ENCODE data around the gene NHLH1.

DNA sequence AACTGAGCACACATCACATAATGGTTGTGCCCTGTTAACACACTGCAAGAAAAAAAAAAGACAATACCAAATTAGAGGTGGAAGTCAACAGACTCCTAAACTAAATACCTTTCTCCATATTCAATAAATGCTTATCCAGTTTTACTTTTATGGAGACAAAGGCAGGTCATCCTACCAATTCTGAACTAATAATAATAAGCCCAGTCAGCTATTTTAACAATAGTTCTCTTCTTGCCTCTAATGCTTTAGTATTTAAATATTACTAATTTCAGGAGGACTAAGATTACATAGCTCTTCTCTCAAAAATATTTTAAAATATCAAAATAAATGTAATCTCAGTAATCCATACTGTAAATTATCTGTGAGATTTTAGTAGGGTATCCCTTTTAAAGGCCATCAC, 34.4 kb upstream of the NHLH1 start:
- TF ChIP-seq, protein P1, sequence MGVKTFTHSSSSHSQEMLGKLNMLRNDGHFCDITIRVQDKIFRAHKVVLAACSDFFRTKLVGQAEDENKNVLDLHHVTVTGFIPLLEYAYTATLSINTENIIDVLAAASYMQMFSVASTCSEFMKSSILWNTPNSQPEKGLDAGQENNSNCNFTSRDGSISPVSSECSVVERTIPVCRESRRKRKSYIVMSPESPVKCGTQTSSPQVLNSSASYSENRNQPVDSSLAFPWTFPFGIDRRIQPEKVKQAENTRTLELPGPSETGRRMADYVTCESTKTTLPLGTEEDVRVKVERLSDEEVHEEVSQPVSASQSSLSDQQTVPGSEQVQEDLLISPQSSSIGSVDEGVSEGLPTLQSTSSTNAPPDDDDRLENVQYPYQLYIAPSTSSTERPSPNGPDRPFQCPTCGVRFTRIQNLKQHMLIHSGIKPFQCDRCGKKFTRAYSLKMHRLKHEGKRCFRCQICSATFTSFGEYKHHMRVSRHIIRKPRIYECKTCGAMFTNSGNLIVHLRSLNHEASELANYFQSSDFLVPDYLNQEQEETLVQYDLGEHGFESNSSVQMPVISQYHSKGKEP (CRISPR knock-in tag; IDR thresholded peaks at IDR 0.05), result no peak
- TF ChIP-seq, protein P2, sequence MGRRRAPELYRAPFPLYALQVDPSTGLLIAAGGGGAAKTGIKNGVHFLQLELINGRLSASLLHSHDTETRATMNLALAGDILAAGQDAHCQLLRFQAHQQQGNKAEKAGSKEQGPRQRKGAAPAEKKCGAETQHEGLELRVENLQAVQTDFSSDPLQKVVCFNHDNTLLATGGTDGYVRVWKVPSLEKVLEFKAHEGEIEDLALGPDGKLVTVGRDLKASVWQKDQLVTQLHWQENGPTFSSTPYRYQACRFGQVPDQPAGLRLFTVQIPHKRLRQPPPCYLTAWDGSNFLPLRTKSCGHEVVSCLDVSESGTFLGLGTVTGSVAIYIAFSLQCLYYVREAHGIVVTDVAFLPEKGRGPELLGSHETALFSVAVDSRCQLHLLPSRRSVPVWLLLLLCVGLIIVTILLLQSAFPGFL (CRISPR knock-in tag; IDR thresholded peaks at IDR 0.05), result no peak
- TF ChIP-seq, protein P3, sequence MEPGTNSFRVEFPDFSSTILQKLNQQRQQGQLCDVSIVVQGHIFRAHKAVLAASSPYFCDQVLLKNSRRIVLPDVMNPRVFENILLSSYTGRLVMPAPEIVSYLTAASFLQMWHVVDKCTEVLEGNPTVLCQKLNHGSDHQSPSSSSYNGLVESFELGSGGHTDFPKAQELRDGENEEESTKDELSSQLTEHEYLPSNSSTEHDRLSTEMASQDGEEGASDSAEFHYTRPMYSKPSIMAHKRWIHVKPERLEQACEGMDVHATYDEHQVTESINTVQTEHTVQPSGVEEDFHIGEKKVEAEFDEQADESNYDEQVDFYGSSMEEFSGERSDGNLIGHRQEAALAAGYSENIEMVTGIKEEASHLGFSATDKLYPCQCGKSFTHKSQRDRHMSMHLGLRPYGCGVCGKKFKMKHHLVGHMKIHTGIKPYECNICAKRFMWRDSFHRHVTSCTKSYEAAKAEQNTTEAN (CRISPR knock-in tag; conservative IDR thresholded peaks at IDR 0.05), result no peak
- TF ChIP-seq HBP1 (CRISPR knock-in tag; IDR thresholded peaks at IDR 0.05; ENCODE audit: low read depth), result no peak
- TF ChIP-seq ZNF549 (CRISPR knock-in tag; IDR thresholded peaks at IDR 0.05), result no peak
- TF ChIP-seq, protein P4, sequence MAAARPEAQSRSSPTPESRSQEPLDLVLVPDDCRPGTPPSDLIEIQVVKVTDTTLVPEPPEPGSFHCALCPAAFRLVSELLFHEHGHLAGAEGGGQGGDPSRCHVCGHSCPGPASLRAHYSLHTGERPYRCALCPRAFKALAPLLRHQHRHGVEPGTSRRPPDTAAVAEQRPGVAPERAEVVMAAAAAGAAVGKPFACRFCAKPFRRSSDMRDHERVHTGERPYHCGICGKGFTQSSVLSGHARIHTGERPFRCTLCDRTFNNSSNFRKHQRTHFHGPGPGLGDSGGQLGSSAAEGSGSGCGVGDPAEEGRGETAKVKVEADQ (CRISPR knock-in tag; IDR thresholded peaks at IDR 0.05; ENCODE audit: borderline replicate concordance), result no peak
